Stimulated activated CD8-positive, alpha-beta memory T cell treated with anti-CD3 and anti-CD28 coated beads, Interleukin-4, amount 100 ng/mL, for 24 hours (primary cell): Measurements from ENCODE around the gene CFAP57.

Experiments used
- DNase-seq: peaks from one replicate; pipeline ENCODE4 v3.0.0-alpha.2; 2020; ENCODE audit warnings: low read depth

Gene CFAP57

DNA sequence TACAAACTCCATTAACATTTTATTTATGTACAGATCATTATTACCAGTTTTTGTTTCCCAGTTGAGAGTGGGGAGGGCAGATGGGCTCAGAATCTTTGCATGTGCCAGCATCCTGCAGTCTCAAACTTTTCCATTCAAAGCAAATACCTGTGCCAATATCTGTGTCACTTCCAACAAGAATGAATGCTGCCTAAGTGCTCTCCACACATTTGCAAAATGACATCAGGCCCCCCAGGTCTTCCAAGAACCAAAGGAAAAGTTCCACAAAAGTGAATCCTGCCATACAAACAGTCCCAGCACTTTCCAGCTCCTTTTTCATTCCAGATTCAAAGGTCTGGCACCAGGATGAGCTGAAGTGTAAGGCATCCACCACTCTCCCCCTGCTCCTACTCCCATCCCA is 127.0 kb downstream of the CFAP57 start:
- no peak for DNase-seq

DNA sequence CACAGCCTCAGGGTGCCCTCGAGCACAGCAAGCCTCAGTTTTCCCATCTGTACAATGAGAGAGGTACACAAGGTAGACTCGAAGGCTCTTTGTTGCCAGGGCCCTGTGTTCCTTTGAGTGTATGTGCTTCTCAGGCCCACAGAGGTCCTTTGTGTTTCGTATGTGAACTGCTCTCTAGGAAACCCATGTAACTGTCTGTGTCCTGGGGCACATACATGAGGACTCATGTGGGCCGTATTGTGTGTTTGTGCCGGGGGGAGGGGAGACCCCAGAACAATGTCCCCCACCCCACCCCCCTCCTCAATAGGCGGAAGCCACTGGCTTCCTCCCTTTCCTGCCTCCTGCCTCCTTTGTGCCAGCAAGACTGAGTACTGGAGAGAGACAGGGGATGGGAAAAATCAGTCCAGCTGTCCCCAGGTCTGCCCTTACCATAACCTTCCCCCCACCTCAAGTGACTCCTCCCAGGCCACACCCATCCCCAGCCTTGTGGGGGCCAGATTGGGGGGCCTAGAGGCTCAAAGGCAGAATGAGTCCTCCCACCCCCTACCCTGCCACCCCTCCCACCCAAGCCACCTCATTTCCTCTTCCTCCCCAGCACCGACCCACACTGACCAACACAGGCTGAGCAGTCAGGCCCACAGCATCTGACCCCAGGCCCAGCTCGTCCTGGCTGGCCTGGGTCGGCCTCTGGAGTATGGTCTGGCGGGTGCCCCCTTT is 128.4 kb downstream of the CFAP57 start, which contains the start of gene TIE1:
Gene TIE1, plus strand, starts transcription at position 605 of the 717 bp plus-strand sequence. Its CDS starts 90 bp downstream, at position 695.
- no peak for DNase-seq

DNA sequence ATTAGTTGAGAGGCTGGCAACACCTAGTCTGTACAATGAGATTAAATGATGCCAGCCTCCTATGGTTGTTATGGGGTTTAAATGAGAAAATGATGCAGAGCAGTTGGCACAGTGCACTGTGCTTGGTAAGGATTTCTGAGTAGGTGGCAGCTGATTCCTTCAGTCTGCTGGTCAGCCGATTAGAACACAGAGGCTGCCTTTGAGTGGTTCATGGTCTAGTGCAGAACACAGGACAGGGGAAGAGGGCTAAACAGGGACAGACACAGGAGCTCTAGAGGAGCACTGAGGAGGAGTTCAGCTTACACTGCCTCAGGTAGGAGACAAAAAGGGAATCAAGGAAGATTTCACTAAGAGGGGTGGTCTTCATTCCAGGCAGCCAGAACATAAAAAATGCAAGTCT is 130.1 kb downstream of the CFAP57 start:
- no peak for DNase-seq

DNA sequence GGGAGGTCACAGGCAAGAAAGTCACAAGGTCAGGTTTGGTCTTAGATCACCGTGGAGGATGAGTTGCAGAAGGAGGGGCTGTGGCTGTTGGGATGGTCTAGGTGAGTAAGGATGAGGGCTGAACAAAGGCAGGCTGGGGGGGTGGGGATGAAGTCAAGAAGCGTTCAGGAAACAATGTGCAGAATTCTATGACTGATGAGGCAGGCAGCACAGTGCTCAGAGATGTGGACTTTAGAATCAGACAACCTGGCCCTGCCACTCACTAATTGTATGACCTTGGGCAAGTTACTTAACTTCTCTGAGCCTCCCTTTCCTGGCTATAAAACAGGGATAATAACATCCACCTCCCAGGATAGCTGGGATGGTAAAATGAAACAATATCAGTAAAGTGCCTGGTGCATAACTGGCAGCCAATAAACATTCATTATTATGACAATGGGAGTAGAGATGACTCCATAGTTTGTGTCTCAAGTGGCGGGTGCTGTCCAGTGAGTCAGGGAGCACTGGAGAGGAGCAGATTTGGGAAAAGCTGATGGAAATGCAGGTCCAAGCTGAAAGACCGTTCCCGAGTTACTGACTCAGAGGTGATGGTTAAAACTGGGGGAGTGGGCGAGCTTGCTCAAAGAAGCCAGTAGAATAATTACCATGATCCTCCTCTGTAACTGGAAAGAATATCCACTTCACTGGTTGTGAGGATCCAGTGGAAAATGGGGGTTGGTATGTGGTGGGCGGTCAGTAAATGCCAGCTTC is 130.8 kb downstream of the CFAP57 start:
- DNase-seq = no peak

DNA sequence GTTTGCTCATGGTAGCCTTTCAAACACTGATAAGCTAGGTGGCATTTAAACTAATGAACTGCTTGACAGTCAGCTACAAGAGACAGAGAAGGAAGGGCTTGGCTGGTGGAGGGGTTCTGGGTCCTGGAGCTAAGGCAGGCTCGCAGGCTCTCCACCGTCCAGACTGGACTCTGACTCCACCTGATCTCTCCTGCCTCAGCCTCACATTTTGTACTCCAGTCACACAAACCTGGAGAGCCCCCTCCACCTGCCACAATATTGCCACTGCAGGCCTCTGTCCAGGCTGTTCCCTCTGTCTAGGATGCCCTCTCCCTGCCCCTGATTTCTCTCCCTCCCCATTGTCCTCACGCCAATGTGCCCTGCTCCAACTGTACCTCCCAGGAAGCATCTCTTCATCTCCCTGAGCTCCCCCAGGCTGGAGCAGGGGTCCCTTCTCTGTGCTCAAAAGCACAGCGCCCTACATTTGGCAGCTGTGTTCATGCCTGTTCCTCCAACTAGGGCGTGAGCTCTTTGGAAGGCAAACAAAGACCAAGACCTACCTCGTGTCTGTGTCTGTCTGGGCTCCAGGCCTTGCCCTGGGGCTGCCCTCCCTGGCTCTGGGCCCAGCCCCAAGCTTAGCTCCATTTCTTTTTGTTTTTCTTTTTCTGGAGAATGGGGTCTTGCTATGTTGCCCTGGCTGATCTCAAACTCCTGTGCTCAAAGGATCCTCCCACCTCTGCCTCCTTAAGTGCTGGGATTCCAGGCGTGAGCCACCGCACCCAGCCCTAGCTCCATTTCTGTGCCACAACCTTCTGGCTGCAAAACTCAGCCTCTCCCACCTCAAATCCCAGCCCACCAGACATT is 131.6 kb downstream of the CFAP57 start:
- DNase-seq = no peak
